H1 (cell line): Measurements from ENCODE around the gene COMMD1. TPM values are rescaled to one million over a fixed set of nuclear protein-coding genes. Genes with fewer than 3 reads are reported as not detected.

Experiments
- CTCF ChIA-PET: fragments of 300-600 bp; sonication (Branson Sonifier 250); formaldehyde crosslinking; loops from one replicate; lab custom pipeline; 2021; ENCODE audit not compliant: partially characterized antibody; lab: Charles Lee
- POLR2A ChIA-PET: fragments of 300-600 bp; sonication (Branson Sonifier 250); formaldehyde crosslinking; loops from one replicate; lab custom pipeline; 2021; ENCODE audit warnings: inconsistent platforms; ENCODE audit not compliant: partially characterized antibody; lab: Charles Lee
- DNase-seq, 2 experiments: peaks; one replicate each; pipeline versions ENCODE4 v3.0.0 to v3.0.0-alpha.2; 2010 to 2022; ENCODE audit warnings: low spot score in 2 of 2, low read depth in 1 of 2, mixed read lengths in 1 of 2
- FAIRE-seq: peaks from 2 replicates; lab custom pipeline; 2011; peaks lifted over from hg19 to GRCh38; lab: Jason Lieb, UNC
- H2AFZ ChIP-seq: 2 replicates; pipeline ENCODE4 v1.8.1; 2012; ENCODE audit warnings: low read length, inconsistent platforms
- H2AK5ac ChIP-seq: 2 replicates; pipeline ENCODE4 v1.6.1; 2013; ENCODE audit warnings: low read depth, low read length
- H2BK120ac ChIP-seq: replicated peaks from 2 replicates; pipeline ENCODE3; 2013; ENCODE audit warnings: low read depth, low read length, inconsistent platforms
- H2BK12ac ChIP-seq: 2 replicates; pipeline ENCODE4 v1.6.1; 2013; ENCODE audit warnings: low read depth, low read length
- H2BK15ac ChIP-seq: 2 replicates; pipeline ENCODE4 v1.6.1; 2013; ENCODE audit warnings: low read length
- H2BK20ac ChIP-seq: 2 replicates; pipeline ENCODE4 v1.6.1; 2013; ENCODE audit warnings: low read length
- H2BK5ac ChIP-seq: 2 replicates; pipeline ENCODE4 v1.6.1; 2013; ENCODE audit warnings: low read depth, low read length
- H3K14ac ChIP-seq: 2 replicates; pipeline ENCODE4 v1.6.1; 2013; ENCODE audit warnings: inconsistent platforms; ENCODE audit not compliant: insufficient read length
- H3K18ac ChIP-seq: 2 replicates; pipeline ENCODE4 v1.6.1; 2013; ENCODE audit warnings: low read length; ENCODE audit errors: extremely low read depth
- H3K23ac ChIP-seq: 2 replicates; pipeline ENCODE4 v1.6.1; 2013; ENCODE audit warnings: inconsistent platforms; ENCODE audit not compliant: insufficient read length
- H3K23me2 ChIP-seq: 2 replicates; pipeline ENCODE4 v1.6.1; 2013; ENCODE audit warnings: low read depth, low read length
- H3K27ac ChIP-seq: 2 replicates; pipeline ENCODE4 v1.6.1; 2011; ENCODE audit warnings: low read depth, low read length, inconsistent platforms
- H3K27me3 ChIP-seq, 4 experiments: replicated peaks in 1 of 4; 1 replicate in 1 of 4; 2 replicates in 3 of 4; pipeline versions ENCODE4 v1.6.1 to v1.8.1; 2011 to 2013; ENCODE audit warnings: low read length in 3 of 4, mild to moderate bottlenecking in 3 of 4, inconsistent platforms in 2 of 4, mixed read lengths in 2 of 4, moderate library complexity in 1 of 4; ENCODE audit not compliant: control insufficient read depth in 3 of 4, insufficient read depth in 3 of 4; ENCODE audit errors: extremely low read depth in 1 of 4
- H3K36me3 ChIP-seq, 4 experiments: 2 replicates each; pipeline versions ENCODE4 v1.6.1 to v1.8.1; 2011 to 2013; ENCODE audit warnings: mild to moderate bottlenecking in 4 of 4, low read length in 3 of 4, moderate library complexity in 2 of 4, control low read depth in 1 of 4, inconsistent platforms in 1 of 4; ENCODE audit not compliant: insufficient read depth in 4 of 4, control insufficient read depth in 2 of 4
- H3K4ac ChIP-seq: replicated peaks from 2 replicates; pipeline ENCODE3; 2013; ENCODE audit warnings: low read length, low read depth, mixed read lengths, inconsistent platforms; ENCODE audit not compliant: insufficient read length
- H3K4me1 ChIP-seq, 4 experiments: replicated peaks in 1 of 4; 1 replicate in 1 of 4; 2 replicates in 3 of 4; pipeline versions ENCODE4 v1.6.1 to v1.8.1; 2011 to 2013; ENCODE audit warnings: low read length in 3 of 4, inconsistent platforms in 2 of 4, mixed read lengths in 1 of 4; ENCODE audit not compliant: insufficient read depth in 4 of 4, control insufficient read depth in 3 of 4
- H3K4me2 ChIP-seq, 2 experiments: 2 replicates each; pipeline versions ENCODE4 v1.6.1 to v1.8.1; 2011 to 2013; ENCODE audit warnings: low read depth in 2 of 2, low read length in 2 of 2, control low read depth in 1 of 2, inconsistent platforms in 1 of 2, mild to moderate bottlenecking in 1 of 2; ENCODE audit not compliant: insufficient read depth in 1 of 2
- H3K4me3 ChIP-seq, 4 experiments: fragments of 200-600, 300-600 bp in 1 of 4; sonication (generic), shearing (Covaris generic), sonication (Bioruptor Twin) in 1 of 4; 2 replicates each; pipeline versions ENCODE4 v1.5.1 to v1.8.1; 2011 to 2016; ENCODE audit warnings: low read length in 4 of 4, low read depth in 3 of 4, control low read depth in 2 of 4, inconsistent platforms in 2 of 4, mild to moderate bottlenecking in 2 of 4, mixed read lengths in 1 of 4, moderate library complexity in 1 of 4; ENCODE audit not compliant: insufficient read depth in 2 of 4; ENCODE audit errors: extremely low read depth in 1 of 4
- H3K56ac ChIP-seq: replicated peaks from 2 replicates; pipeline ENCODE3; 2013; ENCODE audit warnings: low read depth, mild to moderate bottlenecking, mixed read lengths, low read length, inconsistent platforms; ENCODE audit not compliant: insufficient read length
- H3K79me1 ChIP-seq: 2 replicates; pipeline ENCODE4 v1.6.1; 2013; ENCODE audit warnings: low read depth, low read length, control low read depth
- H3K79me2 ChIP-seq, 2 experiments: 2 replicates each; pipeline versions ENCODE4 v1.6.1 to v1.8.1; 2012 to 2013; ENCODE audit warnings: low read length in 2 of 2, mild to moderate bottlenecking in 2 of 2, inconsistent platforms in 1 of 2; ENCODE audit not compliant: insufficient read depth in 2 of 2, control insufficient read depth in 1 of 2
- H3K9ac ChIP-seq, 4 experiments: replicated peaks in 1 of 4; 1 replicate in 1 of 4; 2 replicates in 3 of 4; pipeline versions ENCODE4 v1.6.1 to v1.8.1; 2011 to 2013; ENCODE audit warnings: low read depth in 3 of 4, low read length in 3 of 4, control low read depth in 2 of 4, mild to moderate bottlenecking in 2 of 4, moderate library complexity in 2 of 4, inconsistent platforms in 1 of 4; ENCODE audit errors: extremely low read depth in 1 of 4
- H3K9me3 ChIP-seq, 2 experiments: 2 replicates each; pipeline versions ENCODE4 v1.6.1 to v1.8.1; 2012 to 2013; ENCODE audit warnings: mild to moderate bottlenecking in 2 of 2, moderate library complexity in 2 of 2, control low read depth in 1 of 2, inconsistent platforms in 1 of 2, low read depth in 1 of 2, low read length in 1 of 2, mixed read lengths in 1 of 2; ENCODE audit not compliant: insufficient read depth in 2 of 2
- H4K20me1 ChIP-seq, 2 experiments: replicated peaks in 1 of 2; 2 replicates each; pipeline versions ENCODE3 to v1.8.1; 2011 to 2013; ENCODE audit warnings: inconsistent platforms in 2 of 2, low read length in 2 of 2, mild to moderate bottlenecking in 1 of 2; ENCODE audit not compliant: insufficient read depth in 2 of 2, control insufficient read depth in 1 of 2
- H4K5ac ChIP-seq: 2 replicates; pipeline ENCODE4 v1.6.1; 2013; ENCODE audit warnings: low read length, low read depth, mixed read lengths, inconsistent platforms; ENCODE audit not compliant: insufficient read length
- H4K8ac ChIP-seq: 2 replicates; pipeline ENCODE4 v1.8.0; 2013; ENCODE audit warnings: mild to moderate bottlenecking, moderate library complexity, low read length, inconsistent platforms; ENCODE audit not compliant: insufficient read depth; ENCODE audit errors: extremely low read depth
- H4K91ac ChIP-seq: replicated peaks from 2 replicates; pipeline ENCODE3; 2013; ENCODE audit warnings: low read length, mixed read lengths, inconsistent platforms; ENCODE audit not compliant: insufficient read length
- CHD2 ChIP-seq: IDR thresholded peaks from 2 replicates; pipeline ENCODE4 v1.6.1; 2012; ENCODE audit warnings: low read length, improper control_type of control experiment
- GABPA ChIP-seq: IDR thresholded peaks from 2 replicates; pipeline ENCODE4 v1.6.1; 2011; ENCODE audit warnings: mild to moderate bottlenecking, low read length, moderate library complexity, borderline replicate concordance; ENCODE audit not compliant: insufficient read depth
- SP4 ChIP-seq: IDR thresholded peaks from 2 replicates; pipeline ENCODE4 v1.6.1; 2012; ENCODE audit warnings: low read length, inconsistent platforms
- TCF12 ChIP-seq: IDR thresholded peaks from 2 replicates; pipeline ENCODE4 v1.6.1; 2011; ENCODE audit warnings: low read depth, mild to moderate bottlenecking, low read length
- WGBS, 2 experiments: shearing (Covaris generic) in 1 of 2; methylation state at CpG; one replicate each; pipeline versions ENCODE4 v1.1.6 to v1.1.7; 2013 to 2015; ENCODE audit warnings: low lambda C conversion rate in 2 of 2, mixed read lengths in 2 of 2, inconsistent platforms in 1 of 2, low coverage in 1 of 2, missing lambda C conversion rate in 1 of 2; ENCODE audit not compliant: insufficient replicate concordance in 2 of 2, insufficient coverage in 1 of 2, insufficient read length in 1 of 2; ENCODE audit errors: extremely low coverage in 1 of 2, missing lambda C conversion rate in 1 of 2; 5-methylcytosine and 5-hydroxymethylcytosine counted together
- polyA plus RNA-seq, 7 experiments: library from polyadenylated mRNA; depleted of rRNA in 3 of 7; stranded (reverse) in 5 of 7; unstranded in 2 of 7; fragments of >200 nt in 5 of 7; fragments of 200-250 nt in 2 of 7; gene quantifications; 1 replicate in 5 of 7; 2 replicates in 1 of 7; 4 replicates in 1 of 7; pipeline versions ENCODE4 v1.2.1 to v1.2.3, GENCODE V29; 2011 to 2013; ENCODE audit warnings: missing spikeins in 2 of 7, mixed read lengths in 2 of 7
- total RNA-seq: library from RNA; stranded (reverse); fragmentation: NEBNext Ultra II Directional; extraction: Animal tissue kit (Norgen Biotek cat#: 25700); gene quantifications from 2 replicates; pipeline ENCODE4 v1.2.1, GENCODE V29; 2021
- TF ChIP-seq, protein P1 (sequence below): IDR thresholded peaks from 2 replicates; pipeline ENCODE4 v1.6.1; 2012; ENCODE audit warnings: low read length, inconsistent platforms

COMMD1 gene
- total and polyA plus RNA-seq, 2 of the 8 experiments (the other 6 are each of a cell fraction or from before 2014, with no cell fraction given): 23.5 to 28.3 TPM

DNA sequence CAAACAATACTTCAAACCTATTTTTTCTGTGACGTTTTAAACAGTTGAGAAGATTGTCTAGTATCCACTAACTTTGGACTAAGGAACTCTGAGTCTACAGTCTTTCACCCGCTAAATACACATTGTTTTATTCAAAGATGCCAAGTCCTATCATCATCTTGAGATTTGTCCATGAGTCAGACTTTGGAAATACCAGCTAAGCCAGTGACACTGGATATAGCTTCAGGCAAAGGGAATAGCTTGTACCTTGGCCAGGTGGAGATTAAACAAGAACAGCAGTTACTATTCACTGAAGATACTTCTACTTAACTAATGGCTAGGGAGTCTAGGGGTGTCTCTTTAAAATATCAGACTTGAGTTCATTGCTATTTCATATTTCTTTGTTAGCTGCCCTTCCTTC, 137.5 kb downstream of the COMMD1 start:
- H3K27me3 ChIP-seq: no peaks in the 10 kb centered on the region
- H3K9ac ChIP-seq: no peak overlapping the region
- no peak overlapping the region for H4K5ac ChIP-seq
- no peak overlapping the region for H3K4ac ChIP-seq
- no peak overlapping the region for H2BK5ac ChIP-seq
- no peaks in the 10 kb centered on the region for H3K23me2 ChIP-seq
- WGBS, 2 experiments: 88% methylated on average over 2 of the region's 2 CpGs; no CpG with 5 or more reads in 1 of the 2 experiments
- CTCF ChIA-PET: interaction anchor here (0.6 kb wide), 1 partner anchor 372 kb away, joined by 3 read pairs; no protein-coding TSS in a partner anchor
- H4K8ac ChIP-seq: no peak overlapping the region
- H2AK5ac ChIP-seq: no peak overlapping the region
- no peak overlapping the region for H3K23ac ChIP-seq
- no peak overlapping the region for H3K18ac ChIP-seq
- no peak overlapping the region for H3K27ac ChIP-seq
- no peaks in the 10 kb centered on the region for H4K20me1 ChIP-seq
- no peak overlapping the region for H3K56ac ChIP-seq
- no peak overlapping the region for H3K4me2 ChIP-seq
- POLR2A ChIA-PET: no interaction called here
- peaks cover 0 to 9% (median 0%) of the 10 kb centered on the region in 4 experiments; a peak in 2 of 8 replicates for H3K36me3 ChIP-seq
- peaks cover 13 to 24% of the 10 kb centered on the region in 2 experiments for H3K9me3 ChIP-seq
- H3K14ac ChIP-seq: no peak overlapping the region
- H3K4me3 ChIP-seq: no peak overlapping the region
- H2BK15ac ChIP-seq: no peak overlapping the region
- H2AFZ ChIP-seq: no peak overlapping the region
- H3K79me1 ChIP-seq: no peaks in the 10 kb centered on the region
- DNase-seq: no peak
- no peaks in the 10 kb centered on the region for H3K79me2 ChIP-seq
- no peak overlapping the region for H2BK120ac ChIP-seq
- H2BK20ac ChIP-seq: no peak overlapping the region
- no peak overlapping the region for H4K91ac ChIP-seq
- H2BK12ac ChIP-seq: no peak overlapping the region
- H3K4me1 ChIP-seq: no peaks in the 10 kb centered on the region
- no peak for FAIRE-seq
- TF ChIP-seq TCF12: no peak
- TF ChIP-seq, protein P1, sequence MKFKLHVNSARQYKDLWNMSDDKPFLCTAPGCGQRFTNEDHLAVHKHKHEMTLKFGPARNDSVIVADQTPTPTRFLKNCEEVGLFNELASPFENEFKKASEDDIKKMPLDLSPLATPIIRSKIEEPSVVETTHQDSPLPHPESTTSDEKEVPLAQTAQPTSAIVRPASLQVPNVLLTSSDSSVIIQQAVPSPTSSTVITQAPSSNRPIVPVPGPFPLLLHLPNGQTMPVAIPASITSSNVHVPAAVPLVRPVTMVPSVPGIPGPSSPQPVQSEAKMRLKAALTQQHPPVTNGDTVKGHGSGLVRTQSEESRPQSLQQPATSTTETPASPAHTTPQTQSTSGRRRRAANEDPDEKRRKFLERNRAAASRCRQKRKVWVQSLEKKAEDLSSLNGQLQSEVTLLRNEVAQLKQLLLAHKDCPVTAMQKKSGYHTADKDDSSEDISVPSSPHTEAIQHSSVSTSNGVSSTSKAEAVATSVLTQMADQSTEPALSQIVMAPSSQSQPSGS: no peak
- TF ChIP-seq GABPA: no peak
- TF ChIP-seq SP4: no peak
- no peak for TF ChIP-seq CHD2
